Ramos (cell line): ENCODE measurements around the gene SASH3.

Experiments
- in situ Hi-C: fragments of 300-500 bp; cut with MboI; formaldehyde crosslinking; loops from one replicate; pipeline ENCODE4 v1.14.3; 2022; ENCODE audit warnings: low sequenced_read_pairs; ENCODE audit not compliant: unreplicated experiment

The SASH3 gene

GRCh38 chrX:129842510-129843208, 62.9 kb downstream of the SASH3 start:
- in situ Hi-C loops = no loop called here

- in situ Hi-C loops = no loop called here
These were observed 63.4 kb downstream of the SASH3 start for GRCh38 chrX:129843209-129843458.

- in situ Hi-C loops = no loop called here
These were observed 63.9 kb downstream of the SASH3 start, which contains the start of gene ZDHHC9 for GRCh38 chrX:129843459-129844306. Gene ZDHHC9 (minus strand): TSS chrX:129843886. CDS start chrX:129841945, 1,941 bp downstream.
